Type B pancreatic cell (in vitro differentiated cells): Measurements from ENCODE around the gene MBD3L4. TPM values are rescaled to one million over a fixed set of nuclear protein-coding genes. Genes with fewer than 3 reads are reported as not detected.
"Not testable (repeated sequence)": the region's sequence is repeated elsewhere in the genome, so short reads cannot be mapped to it uniquely, and the experiment has no call there.

Experiments used
- DNase-seq: peaks from one replicate; pipeline ENCODE4 v3.0.0; 2021; ENCODE audit warnings: mixed read lengths; ENCODE audit not compliant: unreplicated experiment; ENCODE audit errors: extremely low spot score
- H3K27ac Mint-ChIP-seq: 2 replicates; pipeline ENCODE4 v1.8.0; 2021; ENCODE audit warnings: mild to moderate bottlenecking, mixed read lengths
- H3K27me3 Mint-ChIP-seq: 2 replicates; pipeline ENCODE4 v1.8.0; 2021; ENCODE audit warnings: mixed read lengths
- H3K36me3 Mint-ChIP-seq: 2 replicates; pipeline ENCODE4 v1.8.0; 2021; ENCODE audit warnings: mixed read lengths
- H3K4me1 Mint-ChIP-seq: one replicate; pipeline ENCODE4 v1.8.0; 2021; ENCODE audit warnings: mixed read lengths; ENCODE audit not compliant: unreplicated experiment
- H3K4me3 Mint-ChIP-seq: 2 replicates; pipeline ENCODE4 v1.8.0; 2021; ENCODE audit warnings: mild to moderate bottlenecking, mixed read lengths
- H3K9me3 Mint-ChIP-seq: 2 replicates; pipeline ENCODE4 v1.8.0; 2021; ENCODE audit warnings: mixed read lengths
- total RNA-seq: library from RNA; stranded (reverse); gene quantifications from 2 replicates; pipeline ENCODE4 v1.2.1, GENCODE V29; 2021; ENCODE audit warnings: low replicate concordance
- TF ChIP-seq, protein P1 (sequence below): fragments of 200-600 bp; sonication (generic); conservative IDR thresholded peaks from 2 replicates; pipeline ENCODE4 v1.5.0; 2021; ENCODE audit warnings: antibody characterized with exemption, mild to moderate bottlenecking

Gene MBD3L4
- total RNA-seq, 1 donor from 2014 or later, result not detected

DNA sequence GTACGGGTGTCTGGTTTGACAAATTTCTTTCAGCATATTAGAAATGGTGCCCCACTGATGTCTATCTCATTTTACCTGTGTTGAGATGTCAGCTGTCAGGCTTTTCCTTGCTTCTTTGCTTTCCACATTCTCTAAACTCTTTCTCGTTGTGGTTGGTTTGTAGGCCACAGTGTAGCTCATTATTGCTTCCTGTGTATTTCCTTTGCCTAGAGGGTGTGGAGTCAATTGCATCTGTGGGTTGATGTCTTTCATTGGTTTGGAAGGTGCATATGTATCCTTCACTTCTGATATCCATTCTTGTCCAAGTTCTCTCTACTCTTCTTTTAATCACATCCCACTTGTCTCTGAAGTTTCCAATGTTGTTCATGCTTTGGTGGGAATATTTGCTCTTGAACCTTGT is 1.6 kb upstream of the MBD3L4 start:
- not testable (repeated sequence) for H3K9me3 Mint-ChIP-seq, DNase-seq, H3K27ac Mint-ChIP-seq, H3K4me3 Mint-ChIP-seq, H3K27me3 Mint-ChIP-seq, H3K36me3 Mint-ChIP-seq, H3K4me1 Mint-ChIP-seq

DNA sequence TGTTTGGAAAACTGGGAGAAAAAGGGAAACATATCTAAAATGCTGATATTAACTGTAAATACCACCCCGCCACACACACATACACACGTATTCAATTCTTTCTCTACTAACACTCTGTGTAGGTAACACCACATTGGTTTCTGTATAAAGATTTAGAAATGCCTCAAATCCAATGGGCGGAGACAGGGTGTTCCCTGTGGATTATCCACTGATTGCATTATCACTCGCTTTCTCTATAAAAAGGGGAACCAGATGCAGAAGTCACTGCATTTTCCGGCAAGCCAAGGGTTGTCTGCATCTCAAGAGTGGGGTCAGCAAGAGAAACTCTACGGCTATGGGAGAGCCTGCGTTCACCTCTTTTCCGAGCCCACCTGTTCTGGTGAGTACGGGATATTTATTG is 9.7 kb downstream of the MBD3L4 start, which contains the start of gene MBD3L5:
Gene MBD3L5 (plus strand): TSS at position 301 of the 400 bp plus-strand sequence. CDS start 34 bp downstream, at position 335.
- not testable (repeated sequence) for H3K9me3 Mint-ChIP-seq, H3K27ac Mint-ChIP-seq, H3K36me3 Mint-ChIP-seq, H3K4me3 Mint-ChIP-seq, DNase-seq, H3K4me1 Mint-ChIP-seq, H3K27me3 Mint-ChIP-seq

GRCh38 chr19:7028790-7029189 is 11.2 kb downstream of the MBD3L4 start:
- H3K4me3 Mint-ChIP-seq, H3K4me1 Mint-ChIP-seq, H3K27me3 Mint-ChIP-seq, H3K36me3 Mint-ChIP-seq, DNase-seq, H3K27ac Mint-ChIP-seq, H3K9me3 Mint-ChIP-seq: not testable (repeated sequence)

DNA sequence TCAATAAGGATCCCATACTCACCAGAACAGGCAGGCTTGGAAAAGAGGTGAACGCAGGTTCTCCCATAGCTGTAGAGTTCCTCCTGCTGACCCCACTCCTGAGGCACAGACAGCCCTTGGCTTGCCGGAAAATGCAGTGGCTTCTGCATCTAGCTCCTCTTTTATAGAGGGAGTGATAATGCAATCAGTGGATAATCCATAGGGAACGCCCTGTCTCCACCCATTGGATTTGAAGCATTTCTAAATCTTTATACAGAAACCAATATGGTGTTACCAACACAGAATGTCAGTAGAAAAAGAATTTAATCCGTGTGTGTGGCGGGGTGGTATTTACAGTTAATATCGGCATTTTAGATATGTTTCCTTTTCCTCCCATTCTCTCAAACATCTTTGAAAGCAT is 18.6 kb downstream of the MBD3L4 start, which contains the start of gene MBD3L2B:
Gene MBD3L2B (minus strand): TSS at position 101 of the 400 bp plus-strand sequence. CDS start 34 bp downstream, at position 67.
- H3K36me3 Mint-ChIP-seq, H3K4me3 Mint-ChIP-seq, H3K4me1 Mint-ChIP-seq: not testable (repeated sequence)

GRCh38 chr19:7018828-7019227 is 21.2 kb downstream of the MBD3L4 start:
- Mint-ChIP-seq H3K4me1 (no peaks in the 10 kb centered on the region), H3K27ac (no peak overlapping the region), H3K36me3 (no peaks in the 10 kb centered on the region), H3K27me3 (no peaks in the 10 kb centered on the region), H3K9me3 (peaks cover 3% of the 10 kb centered on the region), H3K4me3 (no peak overlapping the region)
- DNase-seq, result no peak
- TF ChIP-seq, protein P1, sequence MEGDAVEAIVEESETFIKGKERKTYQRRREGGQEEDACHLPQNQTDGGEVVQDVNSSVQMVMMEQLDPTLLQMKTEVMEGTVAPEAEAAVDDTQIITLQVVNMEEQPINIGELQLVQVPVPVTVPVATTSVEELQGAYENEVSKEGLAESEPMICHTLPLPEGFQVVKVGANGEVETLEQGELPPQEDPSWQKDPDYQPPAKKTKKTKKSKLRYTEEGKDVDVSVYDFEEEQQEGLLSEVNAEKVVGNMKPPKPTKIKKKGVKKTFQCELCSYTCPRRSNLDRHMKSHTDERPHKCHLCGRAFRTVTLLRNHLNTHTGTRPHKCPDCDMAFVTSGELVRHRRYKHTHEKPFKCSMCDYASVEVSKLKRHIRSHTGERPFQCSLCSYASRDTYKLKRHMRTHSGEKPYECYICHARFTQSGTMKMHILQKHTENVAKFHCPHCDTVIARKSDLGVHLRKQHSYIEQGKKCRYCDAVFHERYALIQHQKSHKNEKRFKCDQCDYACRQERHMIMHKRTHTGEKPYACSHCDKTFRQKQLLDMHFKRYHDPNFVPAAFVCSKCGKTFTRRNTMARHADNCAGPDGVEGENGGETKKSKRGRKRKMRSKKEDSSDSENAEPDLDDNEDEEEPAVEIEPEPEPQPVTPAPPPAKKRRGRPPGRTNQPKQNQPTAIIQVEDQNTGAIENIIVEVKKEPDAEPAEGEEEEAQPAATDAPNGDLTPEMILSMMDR, result no peak

More for the DNA sequence above, 18.6 kb downstream of the MBD3L4 start, which contains the start of gene MBD3L2B:
- not testable (repeated sequence) for H3K9me3 Mint-ChIP-seq, DNase-seq, H3K27me3 Mint-ChIP-seq, H3K27ac Mint-ChIP-seq

- Mint-ChIP-seq H3K4me3 (no peak overlapping the region), H3K27me3 (no peaks in the 10 kb centered on the region), H3K27ac (no peak overlapping the region), H3K9me3 (peaks cover 8% of the 10 kb centered on the region), H3K36me3 (no peaks in the 10 kb centered on the region), H3K4me1 (no peaks in the 10 kb centered on the region)
- DNase-seq, result no peak
- TF ChIP-seq, protein P1, result no peak
Measured at GRCh38 chr19:7013678-7014077, 26.3 kb downstream of the MBD3L4 start.

DNA sequence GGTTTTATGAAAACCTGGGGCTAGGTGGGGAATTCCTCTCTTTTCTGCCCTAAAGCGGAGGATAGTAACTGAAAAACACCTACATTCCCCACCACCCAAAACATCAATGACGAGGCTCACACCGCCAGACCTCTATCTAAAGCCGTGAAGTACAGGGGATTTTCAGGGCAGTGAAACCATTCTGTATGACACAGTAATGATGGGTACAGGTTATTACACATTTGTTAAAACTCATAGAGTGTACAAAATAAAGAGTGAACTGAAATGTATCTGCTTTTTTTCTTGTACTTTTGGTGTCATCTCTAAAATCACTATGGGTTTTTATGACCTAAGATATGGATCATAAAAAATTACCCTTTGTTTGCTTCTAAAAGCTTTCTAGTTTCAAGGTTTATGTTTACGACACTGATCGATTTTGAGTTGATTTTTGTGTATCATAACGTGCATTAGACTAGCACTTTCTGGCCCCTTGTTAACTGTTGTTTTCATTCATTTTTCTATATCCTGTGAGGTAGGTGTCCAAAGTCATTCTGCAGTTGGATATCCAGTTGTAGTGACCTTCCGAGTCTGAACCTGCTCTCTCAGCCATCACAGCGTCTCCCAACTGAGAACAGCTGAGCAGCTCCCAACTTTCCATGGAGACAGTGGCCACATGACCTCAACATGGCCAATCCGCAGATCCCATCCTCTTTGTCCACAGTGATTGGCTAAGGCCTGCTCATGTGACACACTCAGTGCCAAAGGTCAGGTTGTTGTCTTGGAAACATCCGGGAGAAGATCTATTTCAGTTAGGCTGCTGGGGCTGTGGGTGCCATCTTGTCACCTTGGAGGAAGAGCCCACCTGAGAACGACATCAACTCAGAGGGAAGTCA is 29.0 kb downstream of the MBD3L4 start:
- TF ChIP-seq, protein P1, result no peak
- H3K36me3 Mint-ChIP-seq, result no peaks in the 10 kb centered on the region
- H3K9me3 Mint-ChIP-seq, result peaks cover 12% of the 10 kb centered on the region
- no peak overlapping the region for H3K27ac Mint-ChIP-seq
- DNase-seq, result no peak
- no peaks in the 10 kb centered on the region for H3K27me3 Mint-ChIP-seq
- no peak overlapping the region for H3K4me3 Mint-ChIP-seq
- H3K4me1 Mint-ChIP-seq, result no peaks in the 10 kb centered on the region
